ENCODE results near the gene PRKD1.
A peak's percentile ranks its signal among the peaks of the same experiment; 100 is the strongest.

Gene PRKD1

DNA sequence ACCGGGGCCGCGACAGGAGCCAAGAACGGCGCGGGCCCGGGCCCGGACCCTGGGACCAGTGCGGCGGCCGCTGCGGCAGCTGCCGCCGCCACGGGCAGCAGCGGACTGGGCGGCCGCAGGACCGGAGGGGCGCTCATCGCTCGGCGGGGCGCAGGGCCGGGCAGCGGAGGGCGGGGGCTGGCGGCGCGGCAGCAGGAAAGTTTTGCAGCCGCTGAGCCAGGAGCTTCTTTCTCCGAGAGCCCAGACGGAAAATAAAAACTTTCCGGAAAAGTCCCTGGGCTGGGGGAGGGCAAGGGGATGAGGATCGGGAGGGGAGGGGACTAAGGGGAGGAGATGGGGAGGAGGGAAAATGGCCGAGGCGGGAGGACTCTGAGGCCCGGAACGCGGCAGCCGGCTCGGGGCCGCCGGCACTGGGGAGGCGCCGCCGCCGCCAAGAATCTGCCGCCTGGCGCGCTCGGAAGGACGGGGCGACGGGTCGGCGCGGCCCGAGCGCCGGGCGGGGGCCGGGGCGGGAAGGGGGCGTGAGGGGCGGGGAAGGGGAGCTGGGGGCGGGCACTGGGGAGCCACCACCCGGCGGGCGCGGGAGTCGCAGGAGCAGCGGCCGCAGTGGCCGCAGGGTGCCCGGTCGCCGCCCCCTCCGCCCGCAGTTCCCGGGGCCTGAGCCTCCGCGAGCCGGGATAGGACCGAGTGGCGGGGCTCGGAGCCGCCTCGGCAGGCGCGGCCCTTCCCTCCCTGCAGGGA is at the start of gene PRKD1:
Gene PRKD1 (minus strand): TSS at position 472 of the 741 bp plus-strand sequence.
- TF ChIP-seq, protein P1, sequence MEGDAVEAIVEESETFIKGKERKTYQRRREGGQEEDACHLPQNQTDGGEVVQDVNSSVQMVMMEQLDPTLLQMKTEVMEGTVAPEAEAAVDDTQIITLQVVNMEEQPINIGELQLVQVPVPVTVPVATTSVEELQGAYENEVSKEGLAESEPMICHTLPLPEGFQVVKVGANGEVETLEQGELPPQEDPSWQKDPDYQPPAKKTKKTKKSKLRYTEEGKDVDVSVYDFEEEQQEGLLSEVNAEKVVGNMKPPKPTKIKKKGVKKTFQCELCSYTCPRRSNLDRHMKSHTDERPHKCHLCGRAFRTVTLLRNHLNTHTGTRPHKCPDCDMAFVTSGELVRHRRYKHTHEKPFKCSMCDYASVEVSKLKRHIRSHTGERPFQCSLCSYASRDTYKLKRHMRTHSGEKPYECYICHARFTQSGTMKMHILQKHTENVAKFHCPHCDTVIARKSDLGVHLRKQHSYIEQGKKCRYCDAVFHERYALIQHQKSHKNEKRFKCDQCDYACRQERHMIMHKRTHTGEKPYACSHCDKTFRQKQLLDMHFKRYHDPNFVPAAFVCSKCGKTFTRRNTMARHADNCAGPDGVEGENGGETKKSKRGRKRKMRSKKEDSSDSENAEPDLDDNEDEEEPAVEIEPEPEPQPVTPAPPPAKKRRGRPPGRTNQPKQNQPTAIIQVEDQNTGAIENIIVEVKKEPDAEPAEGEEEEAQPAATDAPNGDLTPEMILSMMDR (IDR thresholded peaks at IDR 0.05; ENCODE audit: borderline replicate concordance, control extremely low read depth, extremely low read depth, insufficient read depth, missing control alignments) = no peak
- in situ Hi-C loops (cut with MboI; ENCODE audit: low sequenced_read_pairs, unreplicated experiment) = no loop called here
- DNase-seq (ENCODE audit: low spot score) = peak; percentile 47

DNA sequence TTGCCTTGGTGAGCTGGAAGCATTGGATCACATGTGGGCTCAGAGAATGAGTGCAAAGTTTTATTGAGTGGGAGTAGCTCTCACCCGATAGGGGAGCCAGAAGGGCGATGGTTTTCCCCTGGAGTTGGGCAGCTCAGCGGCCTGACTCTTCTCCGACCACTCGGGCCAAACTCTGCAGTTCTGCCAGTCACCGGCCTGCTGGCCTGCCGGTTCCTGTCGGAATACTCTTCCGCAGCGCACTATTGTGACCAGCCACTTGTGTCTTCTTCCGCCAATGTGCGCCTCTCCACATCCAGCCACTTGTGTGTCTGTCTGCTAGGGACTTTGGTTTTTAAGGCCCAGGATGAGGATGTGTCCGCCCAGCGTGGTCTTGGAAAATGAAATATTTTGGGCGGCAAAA is 43.5 kb upstream of the PRKD1 start:
- DNase-seq (ENCODE audit: low spot score) = no peak
- in situ Hi-C loops (cut with MboI; ENCODE audit: low sequenced_read_pairs, unreplicated experiment) = no loop called here
- TF ChIP-seq, protein P1 (IDR thresholded peaks at IDR 0.05; ENCODE audit: borderline replicate concordance, control extremely low read depth, extremely low read depth, insufficient read depth, missing control alignments) = no peak

DNA sequence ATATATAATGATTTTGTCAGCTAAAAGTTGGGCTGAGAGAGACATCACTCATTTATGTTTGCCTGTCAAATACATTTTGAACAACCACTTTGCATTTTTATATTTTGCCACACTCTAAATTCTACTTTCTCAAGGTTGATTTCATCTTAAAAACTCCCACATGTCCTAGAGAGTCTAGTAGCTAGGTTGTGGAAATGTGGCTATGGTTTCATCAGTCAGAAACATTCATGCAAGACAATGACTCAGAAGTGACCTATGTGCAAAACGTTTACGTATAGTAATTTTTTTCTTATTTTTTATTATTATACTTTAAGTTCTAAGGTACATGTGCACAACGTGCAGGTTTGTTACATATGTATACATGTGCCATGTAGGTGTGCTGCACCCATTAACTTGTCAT is 27.4 kb upstream of the PRKD1 start:
- DNase-seq (ENCODE audit: low spot score) = no peak
- in situ Hi-C loops (cut with MboI; ENCODE audit: low sequenced_read_pairs, unreplicated experiment) = no loop called here
- TF ChIP-seq, protein P1 (IDR thresholded peaks at IDR 0.05; ENCODE audit: borderline replicate concordance, control extremely low read depth, extremely low read depth, insufficient read depth, missing control alignments) = no peak

DNA sequence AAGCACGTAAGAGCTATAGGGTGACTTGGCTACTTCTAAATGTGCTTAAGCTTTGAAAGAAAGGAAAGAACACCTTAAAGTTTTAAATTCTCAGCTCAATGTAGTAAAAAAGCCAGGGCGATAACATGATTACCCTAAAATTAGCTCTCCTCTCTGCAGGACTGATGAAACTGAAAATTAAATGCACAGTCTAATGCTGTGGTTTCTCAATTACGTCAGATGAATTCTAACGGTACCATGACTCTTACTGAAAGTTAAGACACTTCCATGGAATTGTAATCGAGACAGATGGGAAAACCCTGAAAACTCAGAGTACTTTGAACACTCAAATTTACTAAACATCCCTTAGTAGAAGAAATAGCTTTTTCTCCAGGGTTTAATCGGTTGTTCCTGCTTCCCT is 25.9 kb upstream of the PRKD1 start:
- in situ Hi-C loops (cut with MboI; ENCODE audit: low sequenced_read_pairs, unreplicated experiment) = no loop called here
- TF ChIP-seq, protein P1 (IDR thresholded peaks at IDR 0.05; ENCODE audit: borderline replicate concordance, control extremely low read depth, extremely low read depth, insufficient read depth, missing control alignments) = no peak
- no peak for DNase-seq (ENCODE audit: low spot score)

DNA sequence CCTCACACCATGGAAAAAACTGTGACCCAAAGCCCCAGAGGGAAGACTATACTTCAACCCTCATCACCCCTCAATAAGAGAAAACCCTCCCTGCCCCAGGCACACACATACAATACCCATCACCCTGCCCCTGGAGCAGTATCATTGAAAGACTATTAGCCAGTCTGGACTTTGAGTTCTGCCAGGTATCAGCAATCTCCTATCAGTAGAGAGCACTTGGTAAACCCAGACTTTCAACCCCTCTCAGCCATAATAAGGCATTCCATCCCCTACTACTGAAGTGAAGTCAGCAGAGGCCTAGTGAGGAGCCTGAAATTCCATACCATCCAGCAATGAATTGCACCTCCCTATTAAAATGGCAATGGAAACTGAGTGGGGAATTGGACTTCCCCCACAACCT is 16.4 kb upstream of the PRKD1 start:
- in situ Hi-C loops (cut with MboI; ENCODE audit: low sequenced_read_pairs, unreplicated experiment) = no loop called here
- TF ChIP-seq, protein P1 (IDR thresholded peaks at IDR 0.05; ENCODE audit: borderline replicate concordance, control extremely low read depth, extremely low read depth, insufficient read depth, missing control alignments) = no peak
- DNase-seq (ENCODE audit: low spot score) = no peak

DNA sequence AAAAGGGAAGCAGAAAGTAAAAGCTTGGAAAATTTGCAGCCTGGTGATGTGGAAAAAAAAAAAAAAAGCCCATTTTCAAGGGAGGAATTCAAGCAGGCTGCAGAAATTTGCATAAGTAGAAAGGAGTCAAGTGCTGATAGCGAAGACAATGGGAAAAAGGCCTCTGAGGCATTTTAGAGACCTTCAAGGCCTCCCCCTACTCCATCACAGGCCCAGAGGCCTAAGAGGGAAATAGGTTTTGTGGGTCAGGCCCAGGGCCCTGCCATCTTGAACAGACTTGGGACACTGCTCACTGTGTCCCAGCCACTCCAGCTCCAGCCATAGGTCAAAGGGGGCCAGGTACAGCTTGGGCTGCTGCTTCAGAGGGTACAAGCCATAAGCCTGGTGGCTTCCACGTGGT is 13.8 kb upstream of the PRKD1 start:
- TF ChIP-seq, protein P1 (IDR thresholded peaks at IDR 0.05; ENCODE audit: borderline replicate concordance, control extremely low read depth, extremely low read depth, insufficient read depth, missing control alignments) = no peak
- in situ Hi-C loops (cut with MboI; ENCODE audit: low sequenced_read_pairs, unreplicated experiment) = no loop called here
- no peak for DNase-seq (ENCODE audit: low spot score)

Measured in GM13976 (cell line).